ENCODE data around the gene MAP3K10.

GRCh38 chr19:40143612-40144011 is 47.6 kb upstream of the MAP3K10 start:
- TF ChIP-seq FOS (IDR thresholded peaks at IDR 0.05; ENCODE audit: low read depth, low read length) (no peak), RAD21 (IDR thresholded peaks at IDR 0.05; ENCODE audit: low read length) (no peak), CHD1 (IDR thresholded peaks at IDR 0.05; ENCODE audit: low read depth, low read length) (no peak), MXI1 (IDR thresholded peaks at IDR 0.05; ENCODE audit: borderline replicate concordance, low read depth, low read length) (no peak), CEBPB (IDR thresholded peaks at IDR 0.05; ENCODE audit: low read depth, low read length) (no peak), POLR2A (IDR thresholded peaks at IDR 0.05; ENCODE audit: low read depth, low read length) (no peak), RFX5 (IDR thresholded peaks at IDR 0.05; ENCODE audit: low read depth, low read length) (no peak), MAFK (IDR thresholded peaks at IDR 0.05; ENCODE audit: low read depth, low read length) (no peak), ELK1 (IDR thresholded peaks at IDR 0.05; ENCODE audit: borderline replicate concordance, low read depth, low read length) (no peak)
- TF ChIP-seq, protein P1, sequence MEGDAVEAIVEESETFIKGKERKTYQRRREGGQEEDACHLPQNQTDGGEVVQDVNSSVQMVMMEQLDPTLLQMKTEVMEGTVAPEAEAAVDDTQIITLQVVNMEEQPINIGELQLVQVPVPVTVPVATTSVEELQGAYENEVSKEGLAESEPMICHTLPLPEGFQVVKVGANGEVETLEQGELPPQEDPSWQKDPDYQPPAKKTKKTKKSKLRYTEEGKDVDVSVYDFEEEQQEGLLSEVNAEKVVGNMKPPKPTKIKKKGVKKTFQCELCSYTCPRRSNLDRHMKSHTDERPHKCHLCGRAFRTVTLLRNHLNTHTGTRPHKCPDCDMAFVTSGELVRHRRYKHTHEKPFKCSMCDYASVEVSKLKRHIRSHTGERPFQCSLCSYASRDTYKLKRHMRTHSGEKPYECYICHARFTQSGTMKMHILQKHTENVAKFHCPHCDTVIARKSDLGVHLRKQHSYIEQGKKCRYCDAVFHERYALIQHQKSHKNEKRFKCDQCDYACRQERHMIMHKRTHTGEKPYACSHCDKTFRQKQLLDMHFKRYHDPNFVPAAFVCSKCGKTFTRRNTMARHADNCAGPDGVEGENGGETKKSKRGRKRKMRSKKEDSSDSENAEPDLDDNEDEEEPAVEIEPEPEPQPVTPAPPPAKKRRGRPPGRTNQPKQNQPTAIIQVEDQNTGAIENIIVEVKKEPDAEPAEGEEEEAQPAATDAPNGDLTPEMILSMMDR (conservative IDR thresholded peaks at IDR 0.05; ENCODE audit: low read depth, low read length), result no peak
